ENCODE measurements around the gene ENGASE.

ENGASE gene

DNA sequence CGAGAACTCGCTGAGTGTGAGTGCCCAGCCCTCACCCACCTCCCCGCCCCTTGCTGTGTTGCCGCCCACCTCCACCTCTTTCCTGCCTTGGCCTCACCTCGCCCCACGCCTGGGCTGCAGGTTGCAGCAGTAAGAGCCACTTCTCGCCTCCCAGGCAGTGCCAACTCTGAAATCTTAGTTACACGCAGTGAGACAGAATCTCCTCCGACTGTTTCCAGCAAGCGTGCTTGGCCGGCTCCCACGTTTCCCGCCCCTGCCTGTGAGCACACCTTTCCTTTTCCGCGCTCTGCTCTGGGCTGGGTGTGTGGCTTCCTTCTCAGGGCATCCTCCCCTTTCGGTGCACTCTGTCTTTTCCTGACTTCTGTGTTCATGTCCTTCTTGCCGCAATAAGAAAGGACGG lies 5.7 kb downstream of the ENGASE start:
- Mint-ChIP-seq H3K4me1 (peaks cover 10% of the 10 kb centered on the region), H3K36me3 (peaks cover 5% of the 10 kb centered on the region), H3K27ac (peak overlapping the region; percentile 54), H3K4me3 (no peak overlapping the region), H3K9me3 (no peaks in the 10 kb centered on the region), H3K27me3 (no peaks in the 10 kb centered on the region)

DNA sequence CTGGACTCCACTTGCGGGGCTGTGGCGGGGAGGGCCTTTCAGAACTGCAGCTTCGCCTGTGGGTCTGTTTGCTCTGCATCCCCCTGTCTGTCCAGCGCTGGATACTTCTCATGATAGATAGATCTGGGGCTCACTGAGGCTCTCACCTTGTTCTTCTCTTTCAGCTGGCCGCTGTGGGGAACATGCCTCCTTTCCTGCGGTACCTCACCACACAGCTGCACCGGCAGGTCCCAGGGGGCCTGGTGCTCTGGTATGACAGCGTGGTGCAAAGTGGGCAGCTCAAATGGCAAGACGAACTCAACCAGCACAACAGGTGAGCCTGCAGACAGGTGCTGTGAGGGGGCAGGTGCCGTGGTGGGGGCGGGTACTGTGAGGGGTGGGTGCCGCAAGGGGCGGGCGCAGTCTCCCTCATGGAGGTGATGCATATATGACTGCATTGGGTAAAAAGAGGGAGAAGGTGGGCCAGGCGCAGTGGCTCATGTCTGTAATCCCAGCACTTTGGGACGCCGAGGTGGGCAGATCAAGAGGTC lies 6.2 kb downstream of the ENGASE start:
- Mint-ChIP-seq H3K27ac (no peak overlapping the region), H3K4me3 (no peak overlapping the region), H3K36me3 (peaks cover 2% of the 10 kb centered on the region), H3K27me3 (no peaks in the 10 kb centered on the region), H3K4me1 (peaks cover 5% of the 10 kb centered on the region), H3K9me3 (no peaks in the 10 kb centered on the region)

DNA sequence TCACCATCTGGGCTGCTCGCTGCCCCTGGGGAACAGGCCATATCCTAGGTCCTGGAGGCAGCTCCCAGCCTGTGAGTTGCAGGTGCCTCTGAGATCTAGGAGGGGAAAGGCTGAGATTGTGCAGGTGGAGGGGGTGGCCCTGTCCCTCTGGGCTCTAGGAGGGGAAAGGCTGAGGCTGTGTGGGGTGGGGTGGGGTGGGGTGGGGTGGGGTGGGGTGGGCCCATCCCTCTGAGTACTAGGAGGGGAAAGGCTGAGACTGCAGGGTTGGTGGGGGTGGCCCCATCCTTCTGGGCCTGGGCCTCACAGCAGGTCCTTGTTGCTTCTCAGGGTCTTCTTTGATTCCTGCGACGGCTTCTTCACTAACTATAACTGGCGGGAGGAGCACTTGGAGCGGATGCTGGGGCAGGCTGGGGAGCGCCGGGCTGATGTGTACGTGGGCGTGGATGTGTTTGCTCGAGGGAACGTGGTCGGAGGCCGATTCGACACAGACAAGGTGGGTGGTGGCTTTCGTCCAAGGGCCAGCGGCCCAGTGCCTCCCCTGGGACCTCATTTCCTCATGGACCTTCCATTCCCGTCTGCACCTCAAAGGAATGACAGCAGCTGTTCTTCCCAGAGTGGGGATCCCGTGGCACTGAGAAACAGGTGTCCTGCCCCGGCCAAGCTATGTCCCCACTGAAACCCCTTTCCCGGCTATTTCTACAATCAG lies 7.1 kb downstream of the ENGASE start:
- H3K9me3 Mint-ChIP-seq, result no peaks in the 10 kb centered on the region
- peaks cover 4% of the 10 kb centered on the region for H3K36me3 Mint-ChIP-seq
- H3K4me1 Mint-ChIP-seq, result no peaks in the 10 kb centered on the region
- H3K27ac Mint-ChIP-seq, result no peak overlapping the region
- H3K4me3 Mint-ChIP-seq, result no peak overlapping the region
- H3K27me3 Mint-ChIP-seq, result no peaks in the 10 kb centered on the region

DNA sequence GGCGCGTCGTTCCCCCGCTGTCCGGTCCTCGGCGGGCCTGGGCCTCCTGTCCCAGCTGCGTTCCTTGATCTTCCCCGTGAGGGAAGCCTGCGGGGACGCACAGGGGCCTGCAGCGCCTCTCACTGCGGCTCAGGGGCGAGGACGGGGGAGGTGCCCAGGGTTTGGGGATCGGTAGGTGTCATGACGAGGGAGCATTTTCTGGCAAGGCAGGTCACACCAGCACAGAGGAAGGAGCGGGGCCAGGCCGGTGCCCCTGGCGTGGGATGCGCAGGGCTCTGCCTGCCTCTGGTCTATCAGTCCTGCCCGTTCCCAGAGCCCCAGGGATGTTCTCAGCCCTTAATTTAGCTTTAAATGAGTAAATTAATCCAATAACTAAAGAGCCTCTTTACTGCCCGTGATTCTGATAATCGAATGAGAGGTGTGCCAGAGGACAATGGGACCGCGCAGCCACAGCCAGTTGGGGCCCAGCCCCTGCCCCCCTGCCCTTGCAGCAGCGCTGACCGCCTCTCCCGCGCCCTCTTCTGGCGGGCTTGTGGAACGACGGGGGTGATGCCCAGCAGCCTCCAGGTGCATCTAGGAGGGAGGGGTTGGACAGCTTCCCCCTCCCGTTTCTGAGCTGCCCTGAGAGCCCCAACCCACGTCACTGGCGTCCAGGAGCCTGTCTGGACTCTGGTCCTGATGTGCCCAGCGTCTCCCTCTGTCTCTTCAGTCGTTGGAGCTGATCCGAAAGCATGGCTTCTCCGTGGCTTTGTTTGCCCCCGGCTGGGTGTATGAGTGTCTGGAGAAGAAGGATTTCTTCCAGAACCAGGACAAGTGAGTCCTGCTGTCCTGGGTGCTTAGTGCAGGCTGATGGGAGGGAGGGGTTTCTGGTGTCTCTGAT lies 7.9 kb downstream of the ENGASE start:
- H3K4me1 Mint-ChIP-seq, result no peaks in the 10 kb centered on the region
- H3K9me3 Mint-ChIP-seq, result no peaks in the 10 kb centered on the region
- no peak overlapping the region for H3K27ac Mint-ChIP-seq
- H3K27me3 Mint-ChIP-seq, result no peaks in the 10 kb centered on the region
- H3K36me3 Mint-ChIP-seq, result peaks cover 4% of the 10 kb centered on the region
- no peak overlapping the region for H3K4me3 Mint-ChIP-seq

DNA sequence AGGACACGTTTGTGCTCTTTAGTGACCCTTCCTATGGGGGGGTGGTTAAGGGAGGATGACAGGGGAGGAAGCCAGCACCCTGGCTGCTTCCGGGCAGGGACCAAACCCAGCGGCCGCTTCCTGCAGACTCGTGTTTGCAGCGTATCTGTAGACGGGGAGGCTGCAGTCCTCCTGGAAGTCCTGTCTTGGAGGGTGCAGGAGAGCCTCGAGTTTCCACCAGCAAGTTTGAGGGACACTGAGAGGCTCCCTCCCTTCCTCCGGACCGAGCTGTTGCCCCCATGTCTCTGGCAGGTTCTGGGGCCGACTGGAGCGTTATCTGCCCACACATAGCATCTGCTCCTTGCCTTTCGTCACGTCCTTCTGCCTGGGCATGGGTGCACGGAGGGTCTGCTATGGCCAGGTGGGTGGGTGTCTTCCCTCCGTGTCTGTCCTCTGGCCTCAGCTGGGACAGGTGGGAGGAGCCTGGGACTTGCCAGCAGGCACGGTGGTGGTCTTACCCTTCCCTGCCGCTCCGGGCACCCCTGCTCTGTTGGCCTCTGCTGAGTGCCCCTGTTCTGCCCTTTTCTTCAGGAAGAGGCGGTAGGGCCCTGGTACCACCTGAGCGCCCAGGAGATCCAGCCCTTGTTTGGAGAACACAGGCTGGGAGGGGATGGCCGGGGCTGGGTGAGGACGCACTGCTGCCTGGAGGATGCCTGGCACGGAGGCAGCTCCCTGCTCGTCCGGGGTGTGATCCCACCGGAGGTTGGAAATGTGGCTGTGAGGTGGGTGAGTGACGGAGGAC lies 8.8 kb downstream of the ENGASE start:
- no peaks in the 10 kb centered on the region for H3K9me3 Mint-ChIP-seq
- H3K27me3 Mint-ChIP-seq, result no peaks in the 10 kb centered on the region
- no peak overlapping the region for H3K4me3 Mint-ChIP-seq
- H3K4me1 Mint-ChIP-seq, result no peaks in the 10 kb centered on the region
- no peak overlapping the region for H3K27ac Mint-ChIP-seq
- peaks cover 4% of the 10 kb centered on the region for H3K36me3 Mint-ChIP-seq

DNA sequence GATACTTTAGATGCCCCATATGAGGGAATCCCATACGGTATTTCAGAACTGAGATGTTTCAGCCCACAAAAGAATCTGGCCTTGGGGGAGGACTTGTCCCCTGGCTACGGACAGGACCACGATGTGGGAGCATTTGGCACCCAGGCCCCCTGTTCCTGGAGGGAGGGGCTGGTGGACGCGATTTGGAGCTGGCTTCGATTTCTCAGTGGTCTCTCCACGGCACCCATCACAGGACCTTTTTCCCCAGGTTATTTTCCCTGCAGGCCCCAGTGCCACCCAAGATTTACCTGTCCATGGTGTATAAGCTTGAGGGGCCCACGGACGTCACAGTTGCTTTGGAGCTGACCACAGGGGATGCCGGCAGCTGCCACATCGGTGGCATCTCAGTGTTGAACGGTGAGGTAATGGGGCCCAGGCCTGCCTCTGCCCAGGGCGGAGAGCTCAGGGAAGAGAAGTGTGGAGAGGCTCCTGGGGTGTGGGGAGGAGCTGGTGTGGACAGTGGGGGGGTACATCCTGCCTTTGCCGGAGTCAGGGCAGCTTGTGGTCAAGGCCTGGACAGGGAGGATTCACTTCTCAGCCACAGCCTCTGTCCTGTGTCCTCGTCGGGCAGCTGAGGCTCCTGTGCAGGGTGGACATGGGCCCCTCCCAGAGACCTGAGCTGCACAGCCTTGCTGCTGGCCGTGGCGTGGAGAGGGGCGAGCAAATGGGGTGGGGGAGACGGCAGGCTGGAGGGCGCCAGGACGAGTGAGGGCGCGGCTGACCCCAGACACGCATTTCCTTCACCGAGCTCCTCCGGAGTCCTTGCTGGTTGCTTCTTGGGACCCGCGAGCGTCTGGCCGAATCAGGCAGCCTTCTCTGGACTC lies 9.9 kb downstream of the ENGASE start:
- H3K9me3 Mint-ChIP-seq, result no peaks in the 10 kb centered on the region

DNA sequence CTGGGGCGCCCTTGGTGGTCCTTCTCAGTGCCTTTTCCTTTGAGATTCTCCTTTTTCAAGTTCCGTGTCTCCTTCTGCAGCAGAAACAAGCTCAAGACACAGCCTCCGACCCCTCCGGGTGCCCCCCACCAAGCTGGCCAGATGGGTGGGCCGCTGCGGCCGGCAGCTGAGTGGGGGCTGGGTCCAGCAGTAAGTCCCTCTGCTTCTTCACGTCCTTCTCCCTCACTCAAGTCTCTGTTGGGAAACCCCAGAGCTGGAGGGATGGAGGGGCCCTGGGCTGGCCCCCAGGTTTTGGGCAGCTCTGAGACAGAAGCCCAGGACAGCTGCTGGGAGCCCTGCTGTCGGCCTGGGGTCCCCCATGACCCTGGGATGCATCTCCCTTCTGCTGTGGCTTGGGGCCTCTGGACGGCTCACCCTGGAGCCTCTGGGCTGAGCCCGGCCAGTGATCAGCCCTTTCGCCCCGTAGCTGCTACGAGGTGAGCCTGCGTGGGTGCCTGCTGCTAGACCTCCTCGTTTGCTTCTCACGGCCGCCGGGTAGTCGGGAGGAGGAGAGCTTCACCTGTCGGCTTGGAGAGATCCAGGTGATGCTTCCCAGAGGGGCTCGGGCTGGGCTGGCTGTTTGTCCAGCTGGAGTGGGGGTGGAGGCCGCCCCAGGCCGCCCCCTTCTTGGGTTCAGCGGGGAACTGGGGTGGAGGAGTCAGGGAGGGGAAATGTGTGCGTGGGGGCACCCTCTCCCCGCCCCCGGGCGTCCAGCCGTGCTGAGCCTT lies 10.7 kb downstream of the ENGASE start:
- no peaks in the 10 kb centered on the region for H3K27me3 Mint-ChIP-seq
- no peak overlapping the region for H3K27ac Mint-ChIP-seq
- H3K4me1 Mint-ChIP-seq, result no peaks in the 10 kb centered on the region
- H3K9me3 Mint-ChIP-seq, result no peaks in the 10 kb centered on the region
- peaks cover 3% of the 10 kb centered on the region for H3K36me3 Mint-ChIP-seq
- H3K4me3 Mint-ChIP-seq, result no peak overlapping the region

More for the DNA sequence above, 9.9 kb downstream of the ENGASE start:
- Mint-ChIP-seq H3K4me3 (no peak overlapping the region), H3K4me1 (no peaks in the 10 kb centered on the region), H3K27me3 (no peaks in the 10 kb centered on the region), H3K27ac (no peak overlapping the region), H3K36me3 (peaks cover 4% of the 10 kb centered on the region)

DNA sequence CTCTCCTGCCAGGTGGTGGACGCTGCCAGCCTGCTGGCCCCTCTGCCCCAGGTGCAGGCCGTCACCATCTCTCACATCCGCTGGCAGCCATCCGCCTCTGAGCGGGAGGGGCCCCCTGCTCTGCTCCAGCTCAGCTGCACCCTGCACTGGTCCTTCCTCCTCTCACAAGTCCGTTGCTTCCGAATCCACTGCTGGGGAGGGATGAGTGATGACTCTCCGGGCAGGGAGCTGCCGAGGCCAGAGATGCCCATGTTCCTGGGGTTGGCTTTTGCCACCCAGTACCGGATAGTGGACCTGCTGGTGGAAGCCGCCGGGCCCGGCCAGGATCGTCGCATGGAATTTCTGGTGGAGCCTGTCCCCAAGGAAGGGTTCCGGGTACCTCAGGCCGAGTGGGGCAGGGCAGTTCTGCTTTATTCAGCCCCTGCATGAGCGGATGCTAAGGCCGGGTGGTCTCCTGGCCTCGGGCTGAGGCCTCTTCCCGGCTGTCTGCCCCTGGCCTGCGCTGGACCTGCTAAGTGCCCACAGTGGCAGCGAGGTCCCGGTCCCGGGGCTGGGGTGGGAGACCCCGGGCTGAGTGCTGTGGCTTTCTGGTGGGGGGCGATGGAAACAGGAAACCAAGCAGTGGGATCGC lies 11.4 kb downstream of the ENGASE start:
- Mint-ChIP-seq H3K4me3 (no peak overlapping the region), H3K27ac (no peak overlapping the region), H3K9me3 (no peaks in the 10 kb centered on the region), H3K4me1 (peaks cover 4% of the 10 kb centered on the region), H3K27me3 (no peaks in the 10 kb centered on the region), H3K36me3 (peaks cover 2% of the 10 kb centered on the region)

DNA sequence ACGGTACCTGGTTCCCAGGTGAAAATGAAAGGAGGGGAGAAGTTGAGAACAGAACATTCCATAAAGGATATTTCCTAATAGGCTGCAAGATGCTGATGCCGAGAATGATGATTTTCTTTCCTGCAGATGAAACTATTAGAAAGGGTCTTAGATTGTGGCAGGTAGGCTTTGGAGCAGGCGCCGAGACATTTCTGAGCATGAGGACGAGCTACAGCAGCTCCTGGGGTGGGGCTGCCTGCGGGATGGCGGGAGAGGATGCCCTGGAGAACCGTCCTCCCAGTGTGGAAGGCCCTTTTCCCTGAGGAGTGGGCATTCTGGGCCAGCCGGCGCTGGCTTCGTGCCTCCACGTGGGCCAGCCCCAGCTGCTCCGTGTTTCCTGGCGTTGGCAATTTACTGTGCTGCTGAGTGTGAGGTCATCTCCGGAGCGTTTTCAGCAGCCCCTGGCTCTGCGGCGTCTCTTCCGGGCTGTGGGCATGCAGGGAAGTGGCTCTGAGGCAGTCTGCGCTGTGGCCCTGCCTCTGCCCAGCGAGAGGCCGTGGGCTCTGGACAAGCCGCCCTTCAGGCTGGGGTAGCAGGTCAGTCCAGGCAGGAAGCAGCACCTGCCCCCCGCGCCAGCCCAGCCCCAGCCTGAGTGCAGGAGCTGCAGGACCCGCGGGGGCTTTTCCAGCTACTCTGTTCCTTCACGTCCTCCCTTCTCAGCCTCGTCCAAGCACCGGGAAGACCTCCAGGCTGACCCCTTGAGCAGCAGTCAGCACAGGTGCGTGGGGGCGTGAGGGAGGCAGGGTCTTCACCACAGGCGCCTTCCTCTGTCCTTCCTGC lies 12.2 kb downstream of the ENGASE start:
- peaks cover 2% of the 10 kb centered on the region for H3K36me3 Mint-ChIP-seq
- H3K9me3 Mint-ChIP-seq, result no peaks in the 10 kb centered on the region
- peaks cover 4% of the 10 kb centered on the region for H3K4me1 Mint-ChIP-seq
- H3K27me3 Mint-ChIP-seq, result no peaks in the 10 kb centered on the region
- no peak overlapping the region for H3K4me3 Mint-ChIP-seq
- H3K27ac Mint-ChIP-seq, result no peak overlapping the region

DNA sequence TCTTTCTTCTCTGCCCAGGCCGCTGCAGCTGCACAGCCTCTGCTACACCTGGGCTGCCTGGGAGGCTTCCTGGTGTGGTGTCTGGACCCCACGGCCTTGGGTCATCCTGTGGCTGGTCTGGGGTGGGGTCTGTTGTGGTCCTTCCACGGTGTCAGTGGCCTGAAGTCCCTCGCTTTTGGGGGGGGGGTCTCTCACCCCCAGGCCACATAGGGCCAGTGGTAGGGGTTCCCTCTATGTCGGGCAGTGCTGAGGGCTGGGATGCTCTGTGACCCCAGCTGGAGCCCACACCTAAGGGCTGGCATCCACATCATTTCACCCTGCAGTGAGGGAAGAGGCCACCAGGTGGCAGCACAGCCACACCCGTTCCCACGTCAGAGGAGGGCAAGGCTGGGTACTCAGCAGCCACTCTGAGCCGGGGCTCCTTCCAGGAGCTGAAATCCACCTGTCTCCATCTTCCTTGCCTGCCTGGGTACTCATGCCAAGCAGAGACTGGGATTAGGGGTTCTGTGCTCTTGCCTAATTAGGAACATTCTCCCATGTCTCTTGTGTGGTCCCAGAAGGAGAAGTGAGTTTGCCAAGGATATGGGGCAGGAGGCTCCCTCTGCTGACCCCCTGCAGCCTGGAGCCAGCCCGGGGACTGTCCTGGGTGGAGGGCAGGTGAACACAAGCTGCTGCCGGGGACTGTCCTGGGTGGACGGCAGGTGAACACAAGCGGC lies 13.0 kb downstream of the ENGASE start:
- Mint-ChIP-seq H3K4me3 (no peak overlapping the region), H3K9me3 (no peaks in the 10 kb centered on the region), H3K36me3 (peaks cover 2% of the 10 kb centered on the region), H3K27ac (no peak overlapping the region), H3K27me3 (no peaks in the 10 kb centered on the region), H3K4me1 (peaks cover 4% of the 10 kb centered on the region)

DNA sequence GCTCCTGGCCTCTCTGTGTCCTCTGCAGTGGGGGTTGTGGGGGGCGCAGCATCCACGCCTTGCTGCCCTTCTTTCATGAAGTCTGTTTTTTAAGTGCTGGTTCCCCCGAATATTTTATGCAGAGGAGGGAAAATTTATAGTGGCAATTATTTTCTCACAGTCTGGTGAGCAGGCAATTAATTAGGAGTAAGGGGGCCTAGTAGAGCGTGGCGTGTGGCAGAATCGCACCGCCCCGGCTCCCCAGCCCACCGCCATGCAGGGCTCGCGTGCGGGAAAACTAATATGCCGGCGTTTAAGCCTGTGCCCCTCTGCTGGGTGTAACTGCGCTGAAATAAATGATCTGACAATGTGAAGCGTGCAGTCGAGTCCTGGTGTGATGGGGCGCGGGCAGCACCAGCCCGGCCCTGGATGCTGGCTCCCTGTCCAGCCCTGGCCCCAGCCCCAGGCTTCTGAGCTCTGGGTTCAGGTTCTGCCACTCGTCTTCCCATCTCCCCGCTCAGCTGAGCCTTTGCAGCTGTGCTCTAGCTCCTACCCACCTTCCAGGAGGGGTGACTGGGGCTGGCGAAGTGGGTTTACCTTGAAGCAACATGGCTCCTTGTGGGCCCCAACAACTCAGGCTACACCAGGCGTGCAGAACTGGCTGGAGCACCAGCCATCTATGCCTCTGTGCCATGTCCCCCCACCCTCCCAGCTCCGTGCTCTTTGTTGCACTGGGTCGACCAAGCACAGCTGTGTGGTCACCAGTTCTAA lies 13.8 kb downstream of the ENGASE start:
- Mint-ChIP-seq H3K9me3 (no peaks in the 10 kb centered on the region), H3K4me3 (no peak overlapping the region), H3K27me3 (no peaks in the 10 kb centered on the region), H3K4me1 (peaks cover 10% of the 10 kb centered on the region), H3K36me3 (peaks cover 2% of the 10 kb centered on the region), H3K27ac (no peak overlapping the region)

DNA sequence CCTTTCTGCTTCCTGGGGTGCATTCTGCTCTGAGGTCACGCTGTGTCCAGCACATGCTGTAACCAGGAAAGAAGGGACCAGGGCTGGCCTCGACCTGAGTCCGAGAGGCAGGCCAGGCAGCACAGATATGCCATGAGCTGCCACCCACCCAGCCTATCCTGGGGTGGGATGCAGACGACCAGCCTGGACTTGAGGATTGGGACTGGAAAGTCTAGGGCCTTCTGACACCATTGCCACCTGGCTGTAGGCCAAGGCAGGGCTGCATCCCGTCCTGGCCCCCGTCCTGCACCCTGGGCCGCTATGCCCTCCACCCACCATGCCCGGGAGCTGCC lies 14.3 kb downstream of the ENGASE start:
- H3K36me3 Mint-ChIP-seq, result peaks cover 2% of the 10 kb centered on the region
- H3K27ac Mint-ChIP-seq, result no peak overlapping the region
- H3K27me3 Mint-ChIP-seq, result peaks cover under 1% of the 10 kb centered on the region
- H3K9me3 Mint-ChIP-seq, result no peaks in the 10 kb centered on the region
- H3K4me3 Mint-ChIP-seq, result no peak overlapping the region
- peaks cover 12% of the 10 kb centered on the region for H3K4me1 Mint-ChIP-seq

All from activated naive CD4-positive, alpha-beta T cell treated with anti-CD3 and anti-CD28 coated beads, Interleukin-2, amount 50 U/mL, for 24 hours (primary cell).